Cardiac septum (tissue), 1 donor: Measurements from ENCODE around the gene ASIC2. TPM values are rescaled to one million over a fixed set of nuclear protein-coding genes. Genes with fewer than 3 reads are reported as not detected.
"Not testable (repeated sequence)": the region's sequence is repeated elsewhere in the genome, so short reads cannot be mapped to it uniquely, and the experiment has no call there.

ENCODE experiments used
- DNase-seq: peaks from one replicate; pipeline ENCODE4 v3.0.0-alpha.2; 2020; ENCODE audit warnings: low spot score
- intact Hi-C: fragments of 100-400 bp; cut with DNase I; formaldehyde crosslinking; loops from one replicate; pipeline ENCODE4 v1.14.0; 2022
- total RNA-seq: library from RNA; stranded (reverse); fragmentation: NEBNext Ultra II Directional; extraction: Animal tissue kit (Norgen Biotek cat#: 25700); gene quantifications from one replicate; pipeline ENCODE4 v1.2.1, GENCODE V29; 2021
- donor health status: DM: no; HTN: no; CAD: no.

Gene ASIC2
- total RNA-seq, 1 donor from 2014 or later, result not detected

DNA sequence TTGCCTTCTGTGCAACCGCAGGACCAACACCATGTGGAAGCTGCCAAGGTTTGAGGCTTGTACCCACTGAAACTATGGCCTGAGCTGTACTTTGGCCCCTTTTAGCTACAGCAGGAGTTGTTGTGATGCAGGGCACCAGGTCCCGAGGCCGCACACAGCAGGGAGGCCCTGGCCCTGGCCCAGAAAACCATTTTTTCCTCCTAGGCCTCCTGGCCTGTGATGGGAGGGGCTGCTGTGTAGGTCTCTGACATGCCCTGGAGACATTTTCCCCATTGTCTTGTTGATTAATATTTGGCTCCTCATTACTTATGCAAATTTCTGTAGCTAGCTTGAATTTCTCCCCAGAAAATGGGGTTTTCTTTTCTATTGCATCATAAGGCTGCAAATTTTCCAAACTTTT, 311.5 kb downstream of the ASIC2 start:
- DNase-seq, intact Hi-C loops: not testable (repeated sequence)

- DNase-seq, result no peak
- intact Hi-C loops, result no loop called here
These were observed 312.9 kb downstream of the ASIC2 start for GRCh38 chr17:32980230-32980629.

- intact Hi-C loops, result no loop called here
These were observed 316.5 kb downstream of the ASIC2 start for GRCh38 chr17:32976605-32977004.

DNA sequence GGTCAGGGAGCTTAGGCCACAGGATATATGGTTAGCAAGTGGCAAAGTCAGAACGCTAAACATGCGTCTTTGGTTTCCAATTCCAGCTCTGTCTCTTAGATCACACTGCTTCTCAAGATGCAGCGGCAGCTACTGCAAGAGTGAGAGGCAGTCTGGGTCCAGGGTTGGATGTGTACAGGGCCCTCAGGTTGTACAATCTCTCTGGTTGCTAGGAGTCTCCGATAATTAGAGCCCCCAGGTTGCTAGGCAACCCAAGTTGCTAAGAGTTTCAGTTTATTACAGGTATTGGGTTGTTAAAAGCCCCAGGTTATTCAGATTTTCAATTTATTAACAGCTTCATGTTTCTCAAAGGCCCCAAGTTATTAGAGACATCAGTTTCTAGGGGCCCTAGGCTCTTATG, 317.0 kb downstream of the ASIC2 start:
- no peak for DNase-seq
- intact Hi-C loops, result no loop called here

More at GRCh38 chr17:32976605-32977004, 316.5 kb downstream of the ASIC2 start:
- DNase-seq, result no peak

DNA sequence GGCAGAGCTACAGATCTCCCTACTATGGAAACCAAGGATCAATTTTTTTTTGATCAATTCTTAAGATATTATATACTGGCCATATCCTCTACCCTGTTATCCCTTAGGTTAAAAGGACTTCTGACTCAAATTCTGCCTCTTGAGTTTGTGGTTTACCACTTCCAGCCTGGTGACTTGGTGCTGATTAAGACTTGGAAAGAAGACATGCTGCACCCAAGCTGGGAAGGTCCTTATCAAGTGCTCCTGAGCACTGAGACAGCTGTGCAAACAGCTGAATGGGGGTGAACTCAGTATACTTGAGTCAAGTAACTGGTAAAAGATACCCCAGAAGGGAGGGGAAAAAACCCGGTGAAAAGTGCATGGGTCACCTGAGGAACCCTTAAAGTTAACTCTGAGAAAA, 321.9 kb downstream of the ASIC2 start:
- no peak for DNase-seq
- intact Hi-C loops, result no loop called here

- intact Hi-C loops, result no loop called here
- DNase-seq, result no peak
These were observed 322.8 kb downstream of the ASIC2 start for GRCh38 chr17:32970281-32970680.

GRCh38 chr17:32969231-32969630, 323.9 kb downstream of the ASIC2 start:
- intact Hi-C loops, DNase-seq: not testable (repeated sequence)

- no peak for DNase-seq
- intact Hi-C loops, result no loop called here
These were observed 328.6 kb downstream of the ASIC2 start for GRCh38 chr17:32964541-32964940.
